A204.1 (cell line): ENCODE data around the gene ZNF33A.
A peak's percentile ranks its signal among the peaks of the same experiment; 100 is the strongest.
"Not testable (repeated sequence)": the region's sequence is repeated elsewhere in the genome, so short reads cannot be mapped to it uniquely, and the experiment has no call there.

Experiments used
- FAIRE-seq: peaks from 2 replicates; lab custom pipeline; 2012; peaks lifted over from hg19 to GRCh38; lab: Jason Lieb, UNC

The ZNF33A gene

GRCh38 chr10:38010119-38010903 lies at the start of gene ZNF33A:
Gene ZNF33A (plus strand): TSS chr10:38010675. CDS start chr10:38012342, 1,667 bp downstream.
- FAIRE-seq: peak; percentile 30

- FAIRE-seq: no peak
Observed at GRCh38 chr10:37965006-37965405, 45.5 kb upstream of the ZNF33A start.

- no peak for FAIRE-seq
Observed at GRCh38 chr10:37972396-37972795, 38.1 kb upstream of the ZNF33A start.

- peak; percentile 9 for FAIRE-seq
Observed at GRCh38 chr10:37975401-37975991, 35.0 kb upstream of the ZNF33A start.

GRCh38 chr10:37976091-37976879 lies 34.2 kb upstream of the ZNF33A start, which contains the start of gene ZNF25:
Gene ZNF25 (minus strand): TSS chr10:37976647. CDS start chr10:37971722, 4,925 bp downstream.
- peak; percentile 99 for FAIRE-seq

GRCh38 chr10:37976880-37977203 lies 33.6 kb upstream of the ZNF33A start:
- FAIRE-seq: no peak

GRCh38 chr10:37991655-37992054 lies 18.8 kb upstream of the ZNF33A start:
- FAIRE-seq: no peak

GRCh38 chr10:37992083-37992482 lies 18.4 kb upstream of the ZNF33A start:
- no peak for FAIRE-seq

- not testable (repeated sequence) for FAIRE-seq
Observed at GRCh38 chr10:37998920-37999319, 11.6 kb upstream of the ZNF33A start.

- FAIRE-seq: not testable (repeated sequence)
Observed at GRCh38 chr10:38000474-38000873, 10.0 kb upstream of the ZNF33A start.

- no peak for FAIRE-seq
Observed at GRCh38 chr10:38003026-38003425, 7.4 kb upstream of the ZNF33A start.

- FAIRE-seq: no peak
Observed at GRCh38 chr10:38003588-38003987, 6.9 kb upstream of the ZNF33A start.

- no peak for FAIRE-seq
Observed at GRCh38 chr10:38007551-38007950, 2.9 kb upstream of the ZNF33A start.

GRCh38 chr10:38007991-38008390 lies 2.5 kb upstream of the ZNF33A start:
- no peak for FAIRE-seq

- no peak for FAIRE-seq
Observed at GRCh38 chr10:38016354-38016753, 5.9 kb downstream of the ZNF33A start.

- not testable (repeated sequence) for FAIRE-seq
Observed at GRCh38 chr10:38019124-38019523, 8.6 kb downstream of the ZNF33A start.

GRCh38 chr10:38025283-38025682 lies 14.8 kb downstream of the ZNF33A start:
- no peak for FAIRE-seq

GRCh38 chr10:38027986-38028385 lies 17.5 kb downstream of the ZNF33A start:
- FAIRE-seq: no peak

GRCh38 chr10:38032886-38033285 lies 22.4 kb downstream of the ZNF33A start:
- FAIRE-seq: no peak

GRCh38 chr10:38038107-38038931 lies 27.8 kb downstream of the ZNF33A start:
- peak; percentile 94 for FAIRE-seq

- FAIRE-seq: no peak
Observed at GRCh38 chr10:38038932-38039245, 28.4 kb downstream of the ZNF33A start.

- no peak for FAIRE-seq
Observed at GRCh38 chr10:38043516-38043915, 33.0 kb downstream of the ZNF33A start.
